Measurements from ENCODE around the gene ARIH2. TPM values are rescaled to one million over a fixed set of nuclear protein-coding genes. Genes with fewer than 3 reads are reported as not detected.

The ARIH2 gene
- total and polyA plus RNA-seq, 7 donors: 59.5 to 163 (median 110) TPM

GRCh38 chr3:48881006-48881405, 37.6 kb upstream of the ARIH2 start:
- ATAC-seq (peak in 1 of 4 donors; percentile 23), DNase-seq (no peak)
- Histone ChIP-seq H3K4me1 (peaks cover 15% of the 10 kb centered on the region), H3K27ac (no peak overlapping the region), H3K27me3 (ENCODE audit: insufficient read depth in 3 of 3, low read length in 2 of 3) (no peaks in the 10 kb centered on the region), H3K4me3 (no peak overlapping the region), H3K36me3 (ENCODE audit: insufficient read depth in 1 of 2, low read depth in 1 of 2) (peaks cover 2 to 74% of the 10 kb centered on the region in 2 donors), H3K9me3 (no peaks in the 10 kb centered on the region)
- WGBS, 3 donors: 63 to 81% (median 77%) methylated on average over 3 of the region's 3 CpGs
- intact Hi-C loops (cut with DNase I): no loop called here
- TF ChIP-seq CTCF (IDR thresholded peaks at IDR 0.05): no peak

DNA sequence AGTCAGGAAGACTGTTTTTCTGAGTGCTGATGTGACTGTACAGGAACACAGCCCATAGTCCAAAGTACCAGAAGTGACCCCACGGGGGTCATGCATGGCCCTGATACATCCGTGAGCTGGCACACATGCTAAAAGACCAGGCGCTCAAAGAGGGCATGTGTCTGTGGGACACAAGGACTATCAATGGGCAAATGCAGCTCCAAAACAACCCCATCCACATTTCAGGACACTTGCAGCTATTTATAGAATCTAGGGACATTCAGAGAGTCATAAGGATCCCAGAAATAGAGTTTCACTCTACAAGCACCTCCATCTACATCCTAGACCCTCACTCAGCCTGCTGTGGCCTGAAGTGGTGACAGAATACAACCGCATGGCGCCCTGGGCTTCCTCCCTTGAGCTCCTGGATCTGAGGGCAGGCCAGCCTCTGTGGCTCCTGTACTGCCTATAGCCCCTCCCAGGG, 37.0 kb upstream of the ARIH2 start:
- no peak for DNase-seq
- no peak overlapping the region for H3K4me3 ChIP-seq
- no peak for TF ChIP-seq CTCF (IDR thresholded peaks at IDR 0.05)
- H3K27ac ChIP-seq: peak overlapping the region; percentile 53
- peak; percentile 23 to 82 (median 64) for ATAC-seq
- peaks cover 15% of the 10 kb centered on the region for H3K4me1 ChIP-seq
- H3K36me3 ChIP-seq (ENCODE audit: insufficient read depth in 1 of 2, low read depth in 1 of 2): peaks cover 2 to 78% of the 10 kb centered on the region in 2 donors
- no peaks in the 10 kb centered on the region for H3K9me3 ChIP-seq
- 86 to 92% (median 87%) methylated on average over 5 of the region's 5 CpGs for WGBS, 3 donors
- H3K27me3 ChIP-seq (ENCODE audit: insufficient read depth in 3 of 3, low read length in 2 of 3): no peaks in the 10 kb centered on the region
- intact Hi-C loops (cut with DNase I): no loop called here

DNA sequence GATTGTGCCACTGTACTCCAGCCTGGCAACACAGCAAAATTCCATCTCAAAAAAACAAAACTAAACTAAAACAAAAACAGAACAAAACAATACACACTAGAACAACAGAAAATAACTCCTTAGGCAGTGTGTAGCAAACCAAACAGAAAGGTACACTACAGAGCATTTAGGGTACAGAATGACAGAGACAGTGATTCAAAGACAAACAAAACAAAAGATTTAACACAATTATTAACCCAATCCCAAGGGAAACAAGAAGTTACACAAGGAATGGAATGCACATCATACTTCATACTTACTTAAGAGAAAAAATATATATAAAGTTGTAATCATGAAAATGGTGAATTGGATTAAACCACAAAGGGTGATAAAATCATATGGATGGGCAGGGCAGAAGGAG, 32.9 kb upstream of the ARIH2 start:
- Histone ChIP-seq H3K4me3 (no peak overlapping the region), H3K36me3 (ENCODE audit: insufficient read depth in 1 of 2, low read depth in 1 of 2) (peaks cover 0 to 77% of the 10 kb centered on the region in 2 donors), H3K27ac (no peak overlapping the region), H3K9me3 (no peaks in the 10 kb centered on the region), H3K4me1 (peaks cover 15% of the 10 kb centered on the region), H3K27me3 (ENCODE audit: insufficient read depth in 3 of 3, low read length in 2 of 3) (no peaks in the 10 kb centered on the region)
- intact Hi-C loops (cut with DNase I): no loop called here
- no peak for DNase-seq
- no peak for ATAC-seq
- no peak for TF ChIP-seq CTCF (IDR thresholded peaks at IDR 0.05)

GRCh38 chr3:48891606-48892005, 27.0 kb upstream of the ARIH2 start:
- TF ChIP-seq CTCF (IDR thresholded peaks at IDR 0.05): no peak
- Histone ChIP-seq H3K4me1 (peaks cover under 1% of the 10 kb centered on the region), H3K27me3 (ENCODE audit: insufficient read depth in 3 of 3, low read length in 2 of 3) (no peaks in the 10 kb centered on the region), H3K36me3 (ENCODE audit: insufficient read depth in 1 of 2, low read depth in 1 of 2) (peaks cover 4 to 49% of the 10 kb centered on the region in 2 donors), H3K9me3 (no peaks in the 10 kb centered on the region), H3K27ac (no peak overlapping the region), H3K4me3 (no peak overlapping the region)
- DNase-seq (no peak), ATAC-seq (no peak)
- intact Hi-C loops (cut with DNase I): no loop called here
- WGBS, 3 donors: 85 to 87% (median 86%) methylated on average over 8 of the region's 8 CpGs

DNA sequence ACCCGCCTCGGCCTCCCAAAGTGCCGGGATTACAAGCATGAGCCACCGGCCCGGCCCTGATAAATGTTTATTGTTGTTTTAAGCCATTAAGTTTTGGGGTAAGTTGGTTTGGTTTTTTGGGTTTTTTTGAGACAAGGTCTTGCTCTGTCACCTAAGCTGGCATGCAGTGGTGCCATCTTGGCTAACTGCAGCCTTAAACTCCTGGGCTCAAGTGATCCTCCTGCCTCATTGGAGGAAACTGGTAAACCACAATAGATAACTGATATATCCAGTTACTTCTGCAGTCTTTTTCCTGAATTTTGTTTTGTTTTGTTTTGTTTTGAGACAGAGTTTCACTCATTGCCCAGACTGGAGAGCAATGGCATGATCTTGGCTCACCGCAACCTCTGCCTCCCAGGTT, 24.1 kb upstream of the ARIH2 start:
- H3K9me3 ChIP-seq: no peaks in the 10 kb centered on the region
- H3K4me1 ChIP-seq: peaks cover 12% of the 10 kb centered on the region
- H3K27ac ChIP-seq: no peak overlapping the region
- intact Hi-C loops (cut with DNase I): no loop called here
- WGBS, 3 donors: 92 to 98% (median 95%) methylated on average over 6 of the region's 6 CpGs
- no peaks in the 10 kb centered on the region for H3K27me3 ChIP-seq (ENCODE audit: insufficient read depth in 3 of 3, low read length in 2 of 3)
- DNase-seq (no peak), ATAC-seq (no peak)
- no peak for TF ChIP-seq CTCF (IDR thresholded peaks at IDR 0.05)
- peaks cover 4 to 25% of the 10 kb centered on the region in 2 donors for H3K36me3 ChIP-seq (ENCODE audit: insufficient read depth in 1 of 2, low read depth in 1 of 2)
- H3K4me3 ChIP-seq: no peak overlapping the region
